Measurements from ENCODE around the gene ARMC5.
"Not testable (repeated sequence)": the region's sequence is repeated elsewhere in the genome, so short reads cannot be mapped to it uniquely, and the experiment has no call there.

Gene ARMC5, protein sequence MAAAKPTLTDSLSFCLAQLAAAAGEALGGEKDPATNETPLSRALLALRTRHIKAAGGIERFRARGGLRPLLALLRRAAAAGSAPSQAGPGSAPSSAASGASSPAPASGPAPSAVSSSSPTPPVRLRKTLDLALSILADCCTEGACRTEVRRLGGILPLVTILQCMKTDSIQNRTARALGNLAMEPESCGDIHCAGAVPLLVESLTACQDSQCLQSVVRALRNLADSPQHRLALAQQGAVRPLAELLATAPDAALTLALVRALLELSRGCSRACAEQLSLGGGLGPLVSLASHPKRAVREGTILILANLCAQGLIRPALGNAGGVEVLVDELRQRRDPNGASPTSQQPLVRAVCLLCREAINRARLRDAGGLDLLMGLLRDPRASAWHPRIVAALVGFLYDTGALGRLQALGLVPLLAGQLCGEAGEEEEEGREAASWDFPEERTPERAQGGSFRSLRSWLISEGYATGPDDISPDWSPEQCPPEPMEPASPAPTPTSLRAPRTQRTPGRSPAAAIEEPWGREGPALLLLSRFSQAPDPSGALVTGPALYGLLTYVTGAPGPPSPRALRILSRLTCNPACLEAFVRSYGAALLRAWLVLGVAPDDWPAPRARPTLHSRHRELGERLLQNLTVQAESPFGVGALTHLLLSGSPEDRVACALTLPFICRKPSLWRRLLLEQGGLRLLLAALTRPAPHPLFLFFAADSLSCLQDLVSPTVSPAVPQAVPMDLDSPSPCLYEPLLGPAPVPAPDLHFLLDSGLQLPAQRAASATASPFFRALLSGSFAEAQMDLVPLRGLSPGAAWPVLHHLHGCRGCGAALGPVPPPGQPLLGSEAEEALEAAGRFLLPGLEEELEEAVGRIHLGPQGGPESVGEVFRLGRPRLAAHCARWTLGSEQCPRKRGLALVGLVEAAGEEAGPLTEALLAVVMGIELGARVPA

DNA sequence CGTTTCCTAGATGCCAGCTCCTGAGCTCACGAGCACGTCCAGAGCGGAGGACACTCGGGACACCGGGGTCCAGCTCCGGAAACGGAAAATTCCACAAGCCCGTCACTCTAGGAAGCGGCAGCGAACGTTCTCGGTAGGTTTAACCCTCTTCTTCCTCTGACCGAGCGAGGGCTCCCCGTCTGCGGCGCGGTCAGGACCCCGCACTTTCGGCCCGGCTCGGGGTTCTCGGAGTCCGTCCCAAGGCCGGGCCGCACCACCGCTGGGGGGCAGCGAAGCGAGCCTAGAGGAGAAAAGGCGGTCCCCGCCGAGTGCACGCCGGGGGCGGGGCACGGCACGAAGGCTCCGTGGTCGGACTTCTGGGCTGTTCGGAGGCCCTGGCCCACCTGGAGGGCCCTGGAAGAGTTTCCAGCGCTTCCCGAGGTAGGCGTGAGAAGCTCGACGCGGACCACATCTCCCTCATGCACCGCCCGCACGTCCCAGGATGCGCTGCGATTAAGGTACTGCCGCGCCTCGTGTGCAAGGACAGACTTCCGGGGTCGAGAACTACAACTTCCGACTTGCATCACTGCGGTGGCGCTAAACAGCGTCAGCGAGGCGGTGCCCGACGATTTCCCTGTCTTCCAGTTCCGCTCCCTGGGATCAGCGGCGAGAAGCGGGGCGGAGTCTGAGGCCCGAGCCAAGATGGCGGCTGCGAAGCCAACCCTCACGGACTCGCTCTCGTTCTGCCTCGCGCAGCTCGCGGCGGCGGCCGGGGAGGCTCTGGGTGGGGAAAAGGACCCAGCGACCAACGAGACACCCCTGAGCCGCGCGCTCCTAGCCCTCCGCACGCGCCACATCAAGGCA is at the start of gene ARMC5:
Gene ARMC5 (plus strand): TSS at position 658 of the 843 bp plus-strand sequence. CDS start 24 bp downstream, at position 682.
- DNase-seq, result peak; percentile 75

- DNase-seq, result no peak
Observed at GRCh38 chr16:31410082-31410481, 49.2 kb upstream of the ARMC5 start.

DNA sequence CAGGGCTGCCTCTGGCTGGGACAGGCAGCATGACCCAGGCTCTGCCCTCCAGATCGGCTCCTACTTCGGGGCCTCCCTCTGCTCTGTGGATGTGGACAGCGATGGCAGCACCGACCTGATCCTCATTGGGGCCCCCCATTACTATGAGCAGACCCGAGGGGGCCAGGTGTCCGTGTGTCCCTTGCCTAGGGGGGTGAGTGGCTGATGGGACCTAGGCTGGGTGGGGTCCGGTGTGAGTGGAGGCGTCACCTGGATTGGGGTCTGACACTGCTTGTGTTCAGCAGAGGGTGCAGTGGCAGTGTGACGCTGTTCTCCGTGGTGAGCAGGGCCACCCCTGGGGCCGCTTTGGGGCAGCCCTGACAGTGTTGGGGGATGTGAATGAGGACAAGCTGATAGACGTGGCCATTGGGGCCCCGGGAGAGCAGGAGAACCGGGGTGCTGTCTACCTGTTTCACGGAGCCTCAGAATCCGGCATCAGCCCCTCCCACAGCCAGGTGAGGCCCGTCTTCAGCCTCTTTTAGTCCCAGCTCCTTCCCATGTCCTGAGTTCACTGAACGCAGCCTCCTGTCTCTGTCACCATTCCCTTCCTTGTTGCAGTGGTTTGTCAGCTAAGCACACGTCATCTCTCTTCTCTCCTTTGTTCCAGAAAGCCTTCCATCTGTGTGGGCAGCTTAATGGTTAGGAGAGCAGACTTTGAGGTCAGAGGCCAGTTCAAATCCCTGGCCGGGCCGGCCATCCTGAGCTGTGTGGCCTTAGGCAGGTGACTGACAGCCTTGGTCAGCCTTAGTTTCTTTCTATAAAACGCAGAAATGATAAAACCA is 48.1 kb upstream of the ARMC5 start:
- no peak for DNase-seq

DNA sequence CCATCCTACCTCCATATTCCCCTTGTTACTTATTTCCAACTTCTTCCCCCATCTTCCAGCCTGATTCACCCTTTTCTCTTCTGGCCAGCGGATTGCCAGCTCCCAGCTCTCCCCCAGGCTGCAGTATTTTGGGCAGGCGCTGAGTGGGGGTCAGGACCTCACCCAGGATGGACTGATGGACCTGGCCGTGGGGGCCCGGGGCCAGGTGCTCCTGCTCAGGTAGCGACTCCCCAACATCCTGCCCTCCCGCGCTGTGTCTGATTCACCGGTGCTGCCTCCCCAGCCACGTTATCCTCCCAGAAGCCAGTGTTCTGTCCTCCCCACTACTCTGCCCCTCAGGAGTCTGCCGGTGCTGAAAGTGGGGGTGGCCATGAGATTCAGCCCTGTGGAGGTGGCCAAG is 46.6 kb upstream of the ARMC5 start:
- no peak for DNase-seq

DNA sequence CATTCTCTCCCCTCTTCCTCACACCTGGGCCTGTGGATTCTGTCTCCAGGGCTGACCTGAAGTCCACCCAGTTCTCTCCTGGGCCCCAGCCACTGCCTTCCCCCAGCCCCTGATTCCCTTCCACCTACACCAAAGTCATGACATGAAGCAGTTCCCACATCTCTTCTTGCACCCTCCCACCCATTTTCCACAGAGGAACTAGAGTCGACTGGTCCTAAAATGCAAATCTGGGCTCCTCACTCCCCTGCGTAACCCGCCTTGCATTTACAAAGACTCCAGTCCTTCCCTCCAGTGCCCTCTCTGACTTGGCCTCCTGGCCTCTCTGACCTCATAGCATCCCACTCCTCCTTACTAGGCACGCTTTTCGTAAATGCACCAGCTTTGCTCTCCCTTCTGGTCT is 45.9 kb upstream of the ARMC5 start:
- no peak for DNase-seq

- no peak for DNase-seq
Observed at GRCh38 chr16:31413943-31414342, 45.4 kb upstream of the ARMC5 start.

- DNase-seq, result no peak
Observed at GRCh38 chr16:31414706-31415105, 44.6 kb upstream of the ARMC5 start.

DNA sequence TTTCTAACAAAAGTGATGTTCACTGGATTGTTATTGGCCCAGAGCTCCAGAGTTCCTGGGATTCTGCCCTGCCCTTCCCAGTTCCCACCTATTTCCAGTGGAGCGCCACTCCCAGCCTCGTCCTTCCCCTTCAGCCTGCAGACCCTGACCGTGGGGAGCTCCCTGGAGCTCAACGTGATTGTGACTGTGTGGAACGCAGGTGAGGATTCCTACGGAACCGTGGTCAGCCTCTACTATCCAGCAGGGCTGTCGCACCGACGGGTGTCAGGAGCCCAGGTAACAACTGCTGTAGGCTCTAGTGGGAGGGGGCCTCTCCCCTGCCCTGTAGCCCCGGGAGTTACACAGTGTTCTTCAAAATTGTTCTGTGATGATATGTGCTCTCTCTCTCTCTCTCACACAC is 42.9 kb upstream of the ARMC5 start:
- DNase-seq, result no peak

GRCh38 chr16:31417036-31417435 is 42.3 kb upstream of the ARMC5 start:
- not testable (repeated sequence) for DNase-seq

- DNase-seq, result no peak
Observed at GRCh38 chr16:31417916-31418315, 41.4 kb upstream of the ARMC5 start.

- DNase-seq, result no peak
Observed at GRCh38 chr16:31420037-31420436, 39.3 kb upstream of the ARMC5 start.

DNA sequence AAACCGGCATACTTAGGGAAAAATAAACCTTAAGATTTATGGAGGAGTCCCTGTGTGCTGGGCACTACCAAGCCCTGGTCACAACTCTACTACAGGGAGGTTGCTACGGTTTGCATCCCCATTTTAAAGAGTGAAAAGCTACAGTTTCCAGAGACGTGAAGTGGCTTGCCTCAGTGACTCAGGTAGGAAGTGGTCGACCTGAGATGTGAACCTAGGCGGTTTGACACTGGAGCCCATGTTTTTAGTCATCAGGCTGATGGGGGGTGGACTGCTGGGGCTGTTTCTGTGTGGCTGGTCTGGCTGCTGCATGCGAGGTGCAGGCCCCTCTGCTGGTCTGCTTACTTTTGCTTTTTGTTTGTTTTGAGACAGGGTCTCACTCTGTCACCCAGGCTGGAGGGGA is 37.7 kb upstream of the ARMC5 start:
- no peak for DNase-seq

GRCh38 chr16:31423241-31423640 is 36.1 kb upstream of the ARMC5 start:
- no peak for DNase-seq

DNA sequence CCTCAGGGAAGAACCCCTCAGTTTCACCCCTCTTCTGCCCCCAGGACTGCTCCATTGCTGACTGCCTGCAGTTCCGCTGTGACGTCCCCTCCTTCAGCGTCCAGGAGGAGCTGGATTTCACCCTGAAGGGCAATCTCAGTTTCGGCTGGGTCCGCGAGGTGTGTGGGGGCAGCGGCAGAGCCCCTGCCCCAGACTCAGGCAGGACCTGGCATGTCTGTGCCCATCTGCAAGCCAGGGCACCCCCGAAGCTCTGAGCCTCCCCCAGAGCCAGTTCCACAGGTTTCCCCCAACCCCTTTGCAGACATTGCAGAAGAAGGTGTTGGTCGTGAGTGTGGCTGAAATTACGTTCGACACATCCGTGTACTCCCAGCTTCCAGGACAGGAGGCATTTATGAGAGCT is 35.5 kb upstream of the ARMC5 start:
- no peak for DNase-seq

DNA sequence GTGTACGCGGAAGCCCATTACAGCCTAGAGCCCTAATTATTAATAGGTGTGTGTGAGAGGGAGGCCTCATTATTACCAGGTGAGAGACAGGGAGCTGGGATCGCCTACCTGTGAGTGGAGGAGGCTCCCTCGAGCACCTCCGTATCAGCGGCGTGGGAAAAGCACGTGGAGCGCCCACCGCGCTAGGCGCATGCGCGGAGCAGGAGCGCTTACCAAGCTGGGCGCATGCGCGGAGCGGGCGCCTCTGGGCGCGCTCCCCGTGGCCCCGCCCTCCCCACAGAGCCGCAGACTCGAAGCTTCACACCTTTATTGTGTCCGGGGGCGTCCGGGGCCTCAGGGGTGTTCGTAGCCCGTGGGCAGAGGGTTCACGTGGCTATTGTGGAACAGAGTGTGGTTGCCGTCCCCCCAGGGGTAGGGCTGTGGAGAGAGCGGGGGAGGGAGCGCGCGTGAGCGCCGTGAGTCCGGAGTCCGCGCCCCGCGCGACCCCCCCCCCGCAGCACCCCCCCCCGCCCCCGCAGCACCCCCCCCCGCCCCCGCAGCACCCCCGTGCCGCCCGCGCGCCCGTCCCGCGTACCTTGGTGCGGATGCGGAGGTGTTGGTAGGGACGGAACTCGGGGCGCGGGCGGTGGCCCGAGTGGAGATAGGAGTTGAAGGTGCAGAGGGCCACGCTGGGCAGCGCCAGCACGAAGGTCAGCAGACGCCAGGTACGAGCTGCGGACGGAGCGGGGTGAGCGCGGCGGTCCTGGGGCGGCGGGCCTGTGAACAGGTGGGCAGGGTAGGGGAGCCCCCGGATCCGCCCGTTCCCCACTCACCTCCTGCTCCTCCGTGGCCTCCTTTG is 31.6 kb upstream of the ARMC5 start:
- DNase-seq, result no peak

- no peak for DNase-seq
Observed at GRCh38 chr16:31428279-31428597, 31.1 kb upstream of the ARMC5 start, which contains the start of gene COX6A2. TSS of gene COX6A2 (minus strand) at chr16:31428360. CDS start at chr16:31428325, 35 bp downstream.

DNA sequence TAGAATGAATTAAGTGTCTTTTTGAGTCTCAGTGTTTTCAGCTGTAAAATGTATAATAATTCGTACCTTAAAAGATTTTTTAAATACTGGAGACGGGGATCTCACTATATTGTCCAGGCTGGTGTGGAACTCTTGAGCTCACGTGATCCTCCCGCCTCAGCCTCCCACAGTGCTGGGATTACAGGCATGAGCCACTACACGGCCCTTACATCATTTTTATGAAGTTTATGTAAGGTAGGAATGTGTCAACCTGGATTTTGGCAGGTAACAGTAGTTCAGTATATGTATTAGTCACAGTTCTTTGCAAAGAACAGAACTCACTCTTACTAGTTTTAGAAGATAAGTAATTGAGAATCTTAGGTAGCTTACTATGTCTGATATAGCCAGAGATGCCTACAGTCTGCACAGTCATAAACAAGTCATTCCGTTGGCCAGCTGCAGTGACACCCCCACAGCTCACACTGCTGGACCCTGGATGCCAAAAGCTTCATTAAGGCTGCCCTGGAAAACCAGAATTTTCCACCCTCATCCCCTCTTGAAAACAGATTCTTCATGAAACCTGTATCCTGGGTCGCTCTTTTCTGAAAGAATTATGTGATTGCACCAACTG is 30.6 kb upstream of the ARMC5 start:
- DNase-seq, result no peak

- DNase-seq, result no peak
Observed at GRCh38 chr16:31429314-31429713, 30.0 kb upstream of the ARMC5 start.

DNA sequence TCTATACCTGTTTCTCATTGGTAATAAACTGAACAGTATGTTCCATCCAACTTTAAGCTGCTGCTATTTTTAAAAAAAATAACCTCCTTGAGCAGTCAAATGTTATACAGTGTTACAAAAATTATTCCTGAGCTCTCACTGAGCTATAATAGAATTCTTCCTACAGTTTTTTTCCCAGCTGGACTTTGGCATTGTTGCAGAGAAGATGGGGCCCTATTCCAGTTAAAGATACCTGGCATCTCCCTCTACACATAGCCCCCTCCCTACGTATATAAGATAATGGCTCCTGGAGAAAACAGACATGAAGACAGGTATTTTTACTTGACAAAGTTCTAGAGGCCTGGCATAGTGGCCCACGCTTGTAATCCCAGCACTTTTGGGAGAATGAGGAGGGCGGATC is 29.5 kb upstream of the ARMC5 start:
- DNase-seq, result no peak

GRCh38 chr16:31430380-31431052 is 28.8 kb upstream of the ARMC5 start:
- no peak for DNase-seq
